ENCODE results near the gene LRIG2. TPM values are rescaled to one million over a fixed set of nuclear protein-coding genes. Genes with fewer than 3 reads are reported as not detected.

LRIG2 gene
- total RNA-seq, 2 donors from 2014 or later: 21.2 to 23.0 TPM

- H3K36me3 Mint-ChIP-seq (ENCODE audit: low read depth): peaks cover 83% of the 10 kb centered on the region
- TF ChIP-seq CTCF (conservative IDR thresholded peaks at IDR 0.05): no peak
- peaks cover 94% of the 10 kb centered on the region for H3K36me3 ChIP-seq (ENCODE audit: control insufficient read depth, insufficient read depth, low read length)
Observed at GRCh38 chr1:113118266-113118665, 45.3 kb downstream of the LRIG2 start.

GRCh38 chr1:113123737-113124136 is 50.7 kb downstream of the LRIG2 start:
- WGBS, 2 experiments (ENCODE audit: insufficient coverage in 1 of 2, insufficient read length in 1 of 2): 96 to 98% methylated on average over 3 of the region's 3 CpGs

More at GRCh38 chr1:113118266-113118665, 45.3 kb downstream of the LRIG2 start:
- Mint-ChIP-seq H3K9me3 (no peaks in the 10 kb centered on the region), H3K4me3 (no peak overlapping the region), H3K4me1 (no peaks in the 10 kb centered on the region), H3K27me3 (ENCODE audit: insufficient read depth) (no peaks in the 10 kb centered on the region), H3K27ac (no peak overlapping the region)
- Histone ChIP-seq H3K9me3 (ENCODE audit: control insufficient read depth, low read length) (no peaks in the 10 kb centered on the region), H3K27ac (ENCODE audit: low read depth, low read length) (no peak overlapping the region), H3K4me1 (ENCODE audit: control insufficient read depth, insufficient read depth, low read length) (no peaks in the 10 kb centered on the region), H3K4me3 (ENCODE audit: low read length) (no peak overlapping the region), H3K27me3 (ENCODE audit: control insufficient read depth, insufficient read depth, low read length, poor library complexity, severe bottlenecking) (no peaks in the 10 kb centered on the region), H3K9ac (ENCODE audit: extremely low read depth, low read length, poor library complexity, severe bottlenecking) (no peak overlapping the region)
- no peak for DNase-seq

GRCh38 chr1:113124366-113124765 is 51.4 kb downstream of the LRIG2 start:
- no peak overlapping the region for H3K9ac ChIP-seq (ENCODE audit: extremely low read depth, low read length, poor library complexity, severe bottlenecking)
- peaks cover 2% of the 10 kb centered on the region for H3K4me1 Mint-ChIP-seq
- H3K9me3 Mint-ChIP-seq: no peaks in the 10 kb centered on the region
- H3K9me3 ChIP-seq (ENCODE audit: control insufficient read depth, low read length): no peaks in the 10 kb centered on the region
- H3K36me3 ChIP-seq (ENCODE audit: control insufficient read depth, insufficient read depth, low read length): peaks cover 83% of the 10 kb centered on the region
- no peak overlapping the region for H3K4me3 Mint-ChIP-seq
- DNase-seq: no peak
- H3K36me3 Mint-ChIP-seq (ENCODE audit: low read depth): peaks cover 73% of the 10 kb centered on the region
- H3K27me3 Mint-ChIP-seq (ENCODE audit: insufficient read depth): no peaks in the 10 kb centered on the region
- H3K4me1 ChIP-seq (ENCODE audit: control insufficient read depth, insufficient read depth, low read length): no peaks in the 10 kb centered on the region
- WGBS, 2 experiments (ENCODE audit: insufficient coverage in 1 of 2, insufficient read length in 1 of 2): 86 to 89% methylated on average over 1 of the region's 1 CpG
- H3K4me3 ChIP-seq (ENCODE audit: low read length): no peak overlapping the region
- no peak overlapping the region for H3K27ac Mint-ChIP-seq
- no peak overlapping the region for H3K27ac ChIP-seq (ENCODE audit: low read depth, low read length)
- no peaks in the 10 kb centered on the region for H3K27me3 ChIP-seq (ENCODE audit: control insufficient read depth, insufficient read depth, low read length, poor library complexity, severe bottlenecking)
- TF ChIP-seq CTCF (conservative IDR thresholded peaks at IDR 0.05): no peak

More at GRCh38 chr1:113123737-113124136, 50.7 kb downstream of the LRIG2 start:
- Mint-ChIP-seq H3K9me3 (no peaks in the 10 kb centered on the region), H3K27ac (no peak overlapping the region), H3K36me3 (ENCODE audit: low read depth) (peaks cover 79% of the 10 kb centered on the region), H3K4me3 (no peak overlapping the region), H3K4me1 (no peaks in the 10 kb centered on the region), H3K27me3 (ENCODE audit: insufficient read depth) (no peaks in the 10 kb centered on the region)
- H3K36me3 ChIP-seq (ENCODE audit: control insufficient read depth, insufficient read depth, low read length): peaks cover 88% of the 10 kb centered on the region
- H3K9me3 ChIP-seq (ENCODE audit: control insufficient read depth, low read length): no peaks in the 10 kb centered on the region
- H3K9ac ChIP-seq (ENCODE audit: extremely low read depth, low read length, poor library complexity, severe bottlenecking): no peak overlapping the region
- H3K27ac ChIP-seq (ENCODE audit: low read depth, low read length): no peak overlapping the region
- no peak for TF ChIP-seq CTCF (conservative IDR thresholded peaks at IDR 0.05)
- no peaks in the 10 kb centered on the region for H3K4me1 ChIP-seq (ENCODE audit: control insufficient read depth, insufficient read depth, low read length)
- no peak for DNase-seq
- no peaks in the 10 kb centered on the region for H3K27me3 ChIP-seq (ENCODE audit: control insufficient read depth, insufficient read depth, low read length, poor library complexity, severe bottlenecking)
- H3K4me3 ChIP-seq (ENCODE audit: low read length): no peak overlapping the region
